Liver (tissue), 9 donors: ENCODE data around the gene ALG8. TPM values are rescaled to one million over a fixed set of nuclear protein-coding genes. Genes with fewer than 3 reads are reported as not detected.
A peak's percentile ranks its signal among the peaks of the same experiment; 100 is the strongest.

ENCODE experiments used
- DNase-seq: peaks from one replicate; pipeline ENCODE4 v3.0.0-alpha.2; 2017; ENCODE audit warnings: low spot score
- H3K27ac ChIP-seq, 2 donors: one replicate each; pipeline ENCODE4 v1.7.0; 2013; ENCODE audit warnings: inconsistent platforms in 2 of 2, low read length in 2 of 2, control low read depth in 1 of 2, low read depth in 1 of 2, mild to moderate bottlenecking in 1 of 2
- H3K27me3 ChIP-seq, 4 donors: one replicate each; pipeline versions ENCODE4 v1.6.1 to v1.7.0; 2013; ENCODE audit warnings: low read length in 3 of 4, inconsistent platforms in 1 of 4, mild to moderate bottlenecking in 1 of 4, moderate library complexity in 1 of 4; ENCODE audit not compliant: control insufficient read depth in 4 of 4, insufficient read depth in 4 of 4
- H3K36me3 ChIP-seq, 4 donors: one replicate each; pipeline versions ENCODE4 v1.6.1 to v1.7.0; 2013; ENCODE audit warnings: low read length in 3 of 4, mild to moderate bottlenecking in 3 of 4, low read depth in 1 of 4, moderate library complexity in 1 of 4; ENCODE audit not compliant: control insufficient read depth in 4 of 4, insufficient read depth in 3 of 4
- H3K4me1 ChIP-seq, 4 donors: one replicate each; pipeline versions ENCODE4 v1.6.1 to v1.7.0; 2013; ENCODE audit warnings: low read length in 3 of 4, mild to moderate bottlenecking in 3 of 4, moderate library complexity in 1 of 4; ENCODE audit not compliant: control insufficient read depth in 4 of 4, insufficient read depth in 4 of 4
- H3K4me3 ChIP-seq, 3 donors: one replicate each; pipeline versions ENCODE4 v1.6.1 to v1.7.0; 2013; ENCODE audit warnings: low read length in 3 of 3, control low read depth in 1 of 3, low read depth in 1 of 3, mild to moderate bottlenecking in 1 of 3
- H3K9ac ChIP-seq, 2 donors: one replicate each; pipeline ENCODE4 v1.7.0; 2013; ENCODE audit warnings: low read length in 2 of 2, mild to moderate bottlenecking in 2 of 2, moderate library complexity in 2 of 2, control low read depth in 1 of 2, low read depth in 1 of 2
- H3K9me3 ChIP-seq, 4 donors: one replicate each; pipeline versions ENCODE4 v1.6.1 to v1.7.0; 2013; ENCODE audit warnings: low read length in 3 of 4; ENCODE audit not compliant: control insufficient read depth in 4 of 4
- EGR1 ChIP-seq, 2 donors: IDR thresholded peaks; 2 replicates each; pipeline ENCODE4 v1.6.1; 2016 to 2018; ENCODE audit warnings: antibody characterized with exemption in 2 of 2, low read depth in 2 of 2
- FOXA1 ChIP-seq: IDR thresholded peaks from 2 replicates; pipeline ENCODE4 v1.6.1; 2016; ENCODE audit warnings: antibody characterized with exemption
- FOXA2 ChIP-seq: IDR thresholded peaks from 2 replicates; pipeline ENCODE4 v1.6.1; 2016; ENCODE audit warnings: antibody characterized with exemption
- HNF4A ChIP-seq, 2 donors: conservative IDR thresholded peaks; 2 replicates each; pipeline ENCODE4 v1.6.1; 2016; ENCODE audit warnings: antibody characterized with exemption in 2 of 2, mild to moderate bottlenecking in 2 of 2
- HNF4G ChIP-seq: IDR thresholded peaks from 2 replicates; pipeline ENCODE4 v1.6.1; 2016; ENCODE audit warnings: antibody characterized with exemption
- JUND ChIP-seq, 2 donors: IDR thresholded peaks; 2 replicates each; pipeline ENCODE4 v1.6.1; 2016; ENCODE audit warnings: antibody characterized with exemption in 2 of 2
- NR2F2 ChIP-seq: IDR thresholded peaks from 2 replicates; pipeline ENCODE4 v1.6.1; 2016; ENCODE audit warnings: antibody characterized with exemption
- RAD21 ChIP-seq, 2 donors: IDR thresholded peaks; 2 replicates each; pipeline ENCODE4 v1.6.1; 2016; ENCODE audit warnings: antibody characterized with exemption in 2 of 2, mild to moderate bottlenecking in 2 of 2
- RXRA ChIP-seq, 2 donors: IDR thresholded peaks; 2 replicates each; pipeline ENCODE4 v1.6.1; 2017 to 2018; ENCODE audit warnings: antibody characterized with exemption in 2 of 2, mild to moderate bottlenecking in 1 of 2
- TAF1 ChIP-seq: conservative IDR thresholded peaks from 2 replicates; pipeline ENCODE4 v1.6.1; 2016; ENCODE audit warnings: antibody characterized with exemption, mild to moderate bottlenecking
- YY1 ChIP-seq: IDR thresholded peaks from 2 replicates; pipeline ENCODE4 v1.6.1; 2016; ENCODE audit warnings: antibody characterized with exemption, mild to moderate bottlenecking
- WGBS: extraction: QIAGEN DNeasy Blood & Tissue Kit; methylation state at CpG from one replicate; pipeline ENCODE4 v1.1.7; 2013; 5-methylcytosine and 5-hydroxymethylcytosine counted together
- polyA plus RNA-seq, 2 donors: library from polyadenylated mRNA; stranded (reverse) in 1 of 2; unstranded in 1 of 2; fragments of 200-250 nt in 1 of 2; fragments of >200 nt in 1 of 2; fragmentation: Nextera tagmentation in 1 of 2; extraction: Ambion mirVana in 1 of 2; gene quantifications; one replicate each; pipeline versions ENCODE4 v1.2.1 to v1.2.3, GENCODE V29; 2013 to 2015
- total RNA-seq, 2 donors: library from RNA; depleted of rRNA; stranded (reverse); fragments of >200 nt; gene quantifications; one replicate each; pipeline ENCODE4 v1.2.3, GENCODE V29; 2014
- TF ChIP-seq, protein P1 (sequence below): fragments of 150-350 bp; IDR thresholded peaks from 2 replicates; pipeline ENCODE4 v1.5.1; 2017; ENCODE audit warnings: improper control_type of control experiment, low read depth, low read length; ENCODE audit not compliant: missing input control
- TF ChIP-seq, protein P2 (sequence below): IDR thresholded peaks from 2 replicates; pipeline ENCODE4 v1.6.1; 2016; ENCODE audit warnings: antibody characterized with exemption
- TF ChIP-seq, protein P3 (sequence below): IDR thresholded peaks from 2 replicates; pipeline ENCODE4 v1.6.1; 2016; ENCODE audit warnings: antibody characterized with exemption
- donor health status: healthy.
- donor health status: healthy.
- donor health status: healthy.
- donor health status: healthy.
- donor health status: healthy.

The ALG8 gene
- total and polyA plus RNA-seq, 4 donors, result 29.4 to 46.0 (median 38.0) TPM

DNA sequence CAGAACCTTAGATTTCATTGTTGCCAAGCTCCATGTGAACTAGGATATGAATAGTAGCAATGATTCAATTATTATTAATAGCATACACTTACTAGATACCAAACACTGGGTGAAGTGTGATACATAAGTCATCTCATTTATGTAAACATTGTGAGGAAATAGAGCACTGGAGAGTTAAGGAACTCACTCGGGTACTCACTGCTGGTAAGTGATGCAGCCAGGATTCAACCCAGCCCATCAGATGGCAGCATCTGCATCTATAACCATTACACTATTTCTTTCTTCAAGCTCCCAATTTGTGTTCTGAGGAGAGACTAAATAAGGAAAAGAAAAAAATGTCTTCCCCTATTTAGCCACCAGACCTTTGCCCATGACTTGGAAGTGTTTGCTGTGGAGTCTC lies 10.2 kb upstream of the ALG8 start:
- no peak overlapping the region for H3K4me3 ChIP-seq
- H3K27me3 ChIP-seq, result no peaks in the 10 kb centered on the region
- no peak overlapping the region for H3K27ac ChIP-seq
- WGBS, result 33% methylated on average over 1 of the region's 1 CpG
- peak overlapping the region in 1 of 2 donors; percentile 7 for H3K9ac ChIP-seq
- no peaks in the 10 kb centered on the region for H3K9me3 ChIP-seq
- H3K36me3 ChIP-seq, result peaks cover 0 to 10% (median 2%) of the 10 kb centered on the region in 4 donors
- peaks cover 4 to 24% (median 15%) of the 10 kb centered on the region in 4 donors for H3K4me1 ChIP-seq
- TF ChIP-seq, protein P1, sequence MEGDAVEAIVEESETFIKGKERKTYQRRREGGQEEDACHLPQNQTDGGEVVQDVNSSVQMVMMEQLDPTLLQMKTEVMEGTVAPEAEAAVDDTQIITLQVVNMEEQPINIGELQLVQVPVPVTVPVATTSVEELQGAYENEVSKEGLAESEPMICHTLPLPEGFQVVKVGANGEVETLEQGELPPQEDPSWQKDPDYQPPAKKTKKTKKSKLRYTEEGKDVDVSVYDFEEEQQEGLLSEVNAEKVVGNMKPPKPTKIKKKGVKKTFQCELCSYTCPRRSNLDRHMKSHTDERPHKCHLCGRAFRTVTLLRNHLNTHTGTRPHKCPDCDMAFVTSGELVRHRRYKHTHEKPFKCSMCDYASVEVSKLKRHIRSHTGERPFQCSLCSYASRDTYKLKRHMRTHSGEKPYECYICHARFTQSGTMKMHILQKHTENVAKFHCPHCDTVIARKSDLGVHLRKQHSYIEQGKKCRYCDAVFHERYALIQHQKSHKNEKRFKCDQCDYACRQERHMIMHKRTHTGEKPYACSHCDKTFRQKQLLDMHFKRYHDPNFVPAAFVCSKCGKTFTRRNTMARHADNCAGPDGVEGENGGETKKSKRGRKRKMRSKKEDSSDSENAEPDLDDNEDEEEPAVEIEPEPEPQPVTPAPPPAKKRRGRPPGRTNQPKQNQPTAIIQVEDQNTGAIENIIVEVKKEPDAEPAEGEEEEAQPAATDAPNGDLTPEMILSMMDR, result peak; percentile 39
- TF ChIP-seq RAD21 (IDR thresholded peaks at IDR 0.05) (peak; percentile 72 to 75), FOXA2 (no peak), RXRA (IDR thresholded peaks at IDR 0.05) (no peak), HNF4G (no peak), JUND (IDR thresholded peaks at IDR 0.05) (no peak), NR2F2 (no peak)
- TF ChIP-seq, protein P2, sequence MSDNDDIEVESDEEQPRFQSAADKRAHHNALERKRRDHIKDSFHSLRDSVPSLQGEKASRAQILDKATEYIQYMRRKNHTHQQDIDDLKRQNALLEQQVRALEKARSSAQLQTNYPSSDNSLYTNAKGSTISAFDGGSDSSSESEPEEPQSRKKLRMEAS, result no peak
- DNase-seq, result no peak

DNA sequence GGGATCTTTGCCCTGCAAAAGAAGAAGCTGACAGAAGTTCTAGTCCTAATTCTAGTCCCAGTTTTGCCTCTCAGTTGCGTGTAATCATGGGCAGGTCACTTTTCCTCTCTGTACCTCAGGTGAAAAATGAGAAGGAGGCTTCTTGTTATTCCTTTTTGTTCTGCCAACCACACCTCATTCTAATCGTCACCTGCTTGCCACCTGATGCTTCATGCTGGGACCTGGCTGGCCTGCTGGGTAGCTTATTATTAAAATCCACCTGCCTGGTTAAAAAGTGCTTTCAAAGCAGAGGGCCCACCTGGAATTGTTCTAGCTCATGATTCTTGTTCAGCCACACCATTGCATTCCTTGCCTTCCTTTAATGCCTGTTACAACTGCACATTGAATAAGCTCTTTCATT lies 8.4 kb upstream of the ALG8 start:
- no peak overlapping the region for H3K9ac ChIP-seq
- 90% methylated on average over 2 of the region's 2 CpGs for WGBS
- peaks cover 0 to 14% (median 3%) of the 10 kb centered on the region in 4 donors for H3K36me3 ChIP-seq
- peaks cover 0 to 15% (median 10%) of the 10 kb centered on the region in 4 donors for H3K4me1 ChIP-seq
- TF ChIP-seq HNF4A (conservative IDR thresholded peaks at IDR 0.05), result no peak
- TF ChIP-seq YY1, result no peak
- no peak for TF ChIP-seq RAD21 (IDR thresholded peaks at IDR 0.05)
- no peak for TF ChIP-seq TAF1
- no peak for TF ChIP-seq FOXA1
- no peak for TF ChIP-seq RXRA (IDR thresholded peaks at IDR 0.05)
- no peak for TF ChIP-seq EGR1 (IDR thresholded peaks at IDR 0.05; ENCODE audit: low read depth in 2 of 2)
- TF ChIP-seq, protein P3, sequence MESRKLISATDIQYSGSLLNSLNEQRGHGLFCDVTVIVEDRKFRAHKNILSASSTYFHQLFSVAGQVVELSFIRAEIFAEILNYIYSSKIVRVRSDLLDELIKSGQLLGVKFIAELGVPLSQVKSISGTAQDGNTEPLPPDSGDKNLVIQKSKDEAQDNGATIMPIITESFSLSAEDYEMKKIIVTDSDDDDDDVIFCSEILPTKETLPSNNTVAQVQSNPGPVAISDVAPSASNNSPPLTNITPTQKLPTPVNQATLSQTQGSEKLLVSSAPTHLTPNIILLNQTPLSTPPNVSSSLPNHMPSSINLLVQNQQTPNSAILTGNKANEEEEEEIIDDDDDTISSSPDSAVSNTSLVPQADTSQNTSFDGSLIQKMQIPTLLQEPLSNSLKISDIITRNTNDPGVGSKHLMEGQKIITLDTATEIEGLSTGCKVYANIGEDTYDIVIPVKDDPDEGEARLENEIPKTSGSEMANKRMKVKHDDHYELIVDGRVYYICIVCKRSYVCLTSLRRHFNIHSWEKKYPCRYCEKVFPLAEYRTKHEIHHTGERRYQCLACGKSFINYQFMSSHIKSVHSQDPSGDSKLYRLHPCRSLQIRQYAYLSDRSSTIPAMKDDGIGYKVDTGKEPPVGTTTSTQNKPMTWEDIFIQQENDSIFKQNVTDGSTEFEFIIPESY, result no peak
- TF ChIP-seq, protein P2, result no peak
- TF ChIP-seq, protein P1, result no peak
- TF ChIP-seq FOXA2, result no peak
- H3K4me3 ChIP-seq, result no peak overlapping the region
- no peaks in the 10 kb centered on the region for H3K9me3 ChIP-seq
- no peaks in the 10 kb centered on the region for H3K27me3 ChIP-seq
- DNase-seq, result no peak
- no peak overlapping the region for H3K27ac ChIP-seq
